ENCODE data around the gene TOPAZ1. TPM values are rescaled to one million over a fixed set of nuclear protein-coding genes. Genes with fewer than 3 reads are reported as not detected.

The TOPAZ1 gene
- total and polyA plus RNA-seq, 2 of the 8 experiments (the other 6 are each of a cell fraction or from before 2014, with no cell fraction given): not detected

- peak; percentile 98 for DNase-seq (ENCODE audit: low read depth in 1 of 2, low spot score in 2 of 2)
- 0 out of 2 replicates have a peak within 1 kb of the TSS, but pooled peaks have one; percentile 85 for H2BK12ac ChIP-seq (ENCODE audit: low read depth, low read length)
- H3K9me3 ChIP-seq (ENCODE audit: insufficient read depth in 2 of 2, low read depth in 1 of 2, low read length in 1 of 2): no peaks in the 10 kb centered on the region
- peak within 1 kb of the TSS; percentile 92 for H4K5ac ChIP-seq (ENCODE audit: insufficient read length, low read depth, low read length)
- H2BK120ac ChIP-seq (replicated peaks; ENCODE audit: low read depth, low read length): no peak within 1 kb of the TSS
- no peak within 1 kb of the TSS for H3K14ac ChIP-seq (ENCODE audit: insufficient read length)
- peak within 1 kb of the TSS; percentile 95 for H3K27ac ChIP-seq (ENCODE audit: low read depth, low read length)
- peak within 1 kb of the TSS; percentile 82 for H4K91ac ChIP-seq (replicated peaks; ENCODE audit: insufficient read length, low read length)
- POLR2A ChIA-PET (ENCODE audit: partially characterized antibody): interaction anchor here (0.6 to 2.0 kb wide), 17 partner anchors 17 to 423 kb away, joined by 3 to 7 read pairs (median 4); partner anchors contain the start of genes KIAA1143, KIF15 and ZNF660
- no peak within 1 kb of the TSS for H3K23ac ChIP-seq (ENCODE audit: insufficient read length)
- peak within 1 kb of the TSS; percentile 97 for H3K56ac ChIP-seq (replicated peaks; ENCODE audit: insufficient read length, low read depth, low read length)
- WGBS, 2 experiments (ENCODE audit: extremely low coverage in 1 of 2, insufficient coverage in 1 of 2, insufficient read length in 1 of 2, insufficient replicate concordance in 2 of 2, low coverage in 1 of 2, low lambda C conversion rate in 2 of 2, missing lambda C conversion rate in 1 of 2): 2% methylated on average over 59 of the region's 77 CpGs; no CpG with 5 or more reads in 1 of the 2 experiments
- no peaks in the 10 kb centered on the region for H3K27me3 ChIP-seq (replicated peaks in 1 of 4; ENCODE audit: control insufficient read depth in 3 of 4, extremely low read depth in 1 of 4, insufficient read depth in 3 of 4, low read length in 3 of 4)
- peak within 1 kb of the TSS; percentile 98 for H2BK5ac ChIP-seq (ENCODE audit: low read depth, low read length)
- peak within 1 kb of the TSS; percentile 99 for H3K18ac ChIP-seq (ENCODE audit: extremely low read depth, low read length)
- 0 out of 2 replicates have a peak within 1 kb of the TSS, but pooled peaks have one; percentile 84 for H2BK15ac ChIP-seq (ENCODE audit: low read length)
- peak within 1 kb of the TSS; percentile 62 to 92 (median 84) for H3K9ac ChIP-seq (replicated peaks in 1 of 4; ENCODE audit: extremely low read depth in 1 of 4, low read depth in 3 of 4, low read length in 3 of 4)
- H3K36me3 ChIP-seq (ENCODE audit: control insufficient read depth in 2 of 4, insufficient read depth in 4 of 4, low read length in 3 of 4): peaks cover 0 to 3% (median 0%) of the 10 kb centered on the region in 4 experiments; a peak in 1 of 8 replicates
- H2AFZ ChIP-seq (ENCODE audit: low read length): no peak within 1 kb of the TSS; the same call in 1 of the 2 replicates
- peaks cover 0 to 6% (median 3%) of the 10 kb centered on the region in 4 experiments; a peak in 4 of 7 replicates for H3K4me1 ChIP-seq (replicated peaks in 1 of 4; ENCODE audit: control insufficient read depth in 3 of 4, insufficient read depth in 4 of 4, low read length in 3 of 4)
- peak within 1 kb of the TSS; percentile 70 for H3K4me2 ChIP-seq (ENCODE audit: insufficient read depth in 1 of 2, low read depth in 2 of 2, low read length in 2 of 2)
- H3K79me2 ChIP-seq (ENCODE audit: control insufficient read depth in 1 of 2, insufficient read depth in 2 of 2, low read length in 2 of 2): peaks cover 0 to 28% of the 10 kb centered on the region in 2 experiments; a peak in 3 of 4 replicates
- no peaks in the 10 kb centered on the region for H3K23me2 ChIP-seq (ENCODE audit: low read depth, low read length)
- H3K4ac ChIP-seq (replicated peaks; ENCODE audit: insufficient read length, low read depth, low read length): peak within 1 kb of the TSS; percentile 87
- FAIRE-seq: peak; percentile 73
- peak within 1 kb of the TSS; percentile 97 for H4K8ac ChIP-seq (ENCODE audit: extremely low read depth, insufficient read depth, low read length)
- H2AK5ac ChIP-seq (ENCODE audit: low read depth, low read length): no peak within 1 kb of the TSS
- no peak within 1 kb of the TSS for H2BK20ac ChIP-seq (ENCODE audit: low read length)
- no peaks in the 10 kb centered on the region for H3K79me1 ChIP-seq (ENCODE audit: low read depth, low read length)
- H3K4me3 ChIP-seq (ENCODE audit: extremely low read depth in 1 of 4, insufficient read depth in 2 of 4, low read depth in 3 of 4, low read length in 4 of 4): peak within 1 kb of the TSS; percentile 58 to 80 (median 71)
- H4K20me1 ChIP-seq (replicated peaks in 1 of 2; ENCODE audit: control insufficient read depth in 1 of 2, insufficient read depth in 2 of 2, low read length in 2 of 2): no peaks in the 10 kb centered on the region
- CTCF ChIA-PET (ENCODE audit: partially characterized antibody): interaction anchor here (1.7 to 5.5 kb wide), 2 partner anchors 14 to 18 kb away, joined by 3 to 20 read pairs; no protein-coding TSS in a partner anchor
- TF ChIP-seq SP1 (IDR thresholded peaks at IDR 0.05; ENCODE audit: low read depth, low read length): no peak
- peak; percentile 12 for TF ChIP-seq TAF7 (optimal IDR thresholded peaks at IDR 0.05; ENCODE audit: borderline replicate concordance, low read depth, low read length)
- no peak for TF ChIP-seq SUZ12 (IDR thresholded peaks at IDR 0.05; ENCODE audit: low read length)
- peak; percentile 20 to 32; a peak in 1 of 4 replicates for TF ChIP-seq SIN3A (conservative IDR thresholded peaks at IDR 0.05 in 1 of 2, IDR thresholded peaks at IDR 0.05 in 1 of 2; ENCODE audit: low read depth in 1 of 2, low read length in 2 of 2)
- TF ChIP-seq HDAC2 (IDR thresholded peaks at IDR 0.05; ENCODE audit: borderline replicate concordance in 1 of 2, low read depth in 2 of 2, low read length in 2 of 2): peak in 1 of 2 experiments; percentile 85; a peak in 1 of 4 replicates
- no peak; the same call in 1 of the 2 replicates for TF ChIP-seq CHD2 (IDR thresholded peaks at IDR 0.05; ENCODE audit: low read length)
- no peak for TF ChIP-seq CEBPB (IDR thresholded peaks at IDR 0.05; ENCODE audit: low read depth, low read length)
- no peak for TF ChIP-seq SRF (IDR thresholded peaks at IDR 0.05; ENCODE audit: low read depth, low read length)
- TF ChIP-seq, protein P1, sequence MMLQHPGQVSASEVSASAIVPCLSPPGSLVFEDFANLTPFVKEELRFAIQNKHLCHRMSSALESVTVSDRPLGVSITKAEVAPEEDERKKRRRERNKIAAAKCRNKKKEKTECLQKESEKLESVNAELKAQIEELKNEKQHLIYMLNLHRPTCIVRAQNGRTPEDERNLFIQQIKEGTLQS (IDR thresholded peaks at IDR 0.05; ENCODE audit: insufficient read depth, low read depth, low read length): no peak
- TF ChIP-seq BCL11A (IDR thresholded peaks at IDR 0.05; ENCODE audit: low read depth in 2 of 2, low read length in 2 of 2): no peak
Observed at GRCh38 chr3:44338010-44338827, 96.5 kb downstream of the TOPAZ1 start, which contains the start of gene TCAIM. TSS of gene TCAIM (plus strand) at chr3:44338766. CDS start at chr3:44354783, 16,017 bp downstream.

All from H1 (cell line).